ENCODE data around the gene LYRM7. TPM values are rescaled to one million over a fixed set of nuclear protein-coding genes. Genes with fewer than 3 reads are reported as not detected.
A peak's percentile ranks its signal among the peaks of the same experiment; 100 is the strongest.

The LYRM7 gene
- total and polyA plus RNA-seq, 5 donors: 14.5 to 26.5 (median 20.8) TPM

DNA sequence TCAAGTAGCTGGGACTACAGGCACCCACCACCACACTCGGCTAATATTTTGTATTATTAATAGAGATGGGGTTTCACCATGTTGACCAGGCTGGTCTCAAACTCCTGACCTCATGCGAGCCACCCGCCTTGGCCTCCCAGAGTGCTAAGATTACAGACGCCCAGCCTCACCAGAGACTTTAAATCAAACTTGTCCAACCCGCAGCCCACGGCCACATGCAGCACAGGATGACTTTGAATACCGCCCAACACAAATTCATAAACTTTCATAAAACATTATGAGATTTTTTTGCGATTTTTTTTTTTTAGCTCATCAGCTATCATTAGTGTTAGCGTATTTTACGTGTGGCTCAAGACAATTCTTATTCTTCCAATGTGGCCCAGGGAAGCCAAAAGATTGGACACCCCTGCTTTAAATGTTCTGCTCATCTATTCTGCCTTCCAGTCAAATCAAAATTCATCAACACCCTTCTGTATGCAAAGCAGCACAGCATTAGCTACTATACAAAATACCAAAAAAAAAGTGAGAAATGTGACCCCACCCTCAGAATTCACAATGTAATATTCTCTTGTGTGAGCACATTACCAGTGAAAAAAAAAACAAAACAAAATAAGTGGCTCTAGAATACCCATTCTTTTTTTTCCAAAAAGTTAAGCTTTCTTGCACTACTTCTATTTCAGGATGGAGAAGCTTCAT, 50.4 kb downstream of the LYRM7 start:
- peak in 1 of 3 donors; percentile 30 for DNase-seq
- 94% methylated on average over 10 of the region's 10 CpGs for WGBS
- Histone ChIP-seq H3K27me3 (ENCODE audit: control insufficient read depth, insufficient read depth) (no peaks in the 10 kb centered on the region), H3K27ac (ENCODE audit: low read length) (no peak overlapping the region), H3K4me3 (ENCODE audit: low read length) (no peak overlapping the region), H3K9me3 (ENCODE audit: control insufficient read depth, low read length) (no peaks in the 10 kb centered on the region), H3K4me1 (ENCODE audit: control insufficient read depth, insufficient read depth, low read length) (peaks cover 3% of the 10 kb centered on the region)
- ATAC-seq: no peak
- intact Hi-C loops (cut with DNase I): no loop called here

DNA sequence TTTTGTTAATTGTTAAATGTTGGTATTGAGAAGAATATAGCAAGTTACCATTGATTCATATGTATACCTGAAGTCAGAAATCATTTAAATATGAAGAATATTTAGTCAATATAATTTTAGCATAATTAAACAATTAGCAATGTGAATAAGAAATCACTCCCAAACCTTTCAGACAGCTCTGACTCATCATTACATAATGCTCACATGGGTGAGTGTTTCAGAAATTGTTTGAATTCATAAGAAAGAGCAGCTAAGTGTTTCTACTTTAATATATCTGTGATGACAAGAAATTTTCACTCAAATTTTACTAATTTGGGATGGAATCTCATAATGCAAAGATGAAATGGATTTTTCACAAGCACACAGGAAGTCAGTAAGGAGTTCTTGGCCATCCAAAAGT, 51.1 kb downstream of the LYRM7 start:
- intact Hi-C loops (cut with DNase I): no loop called here
- no peak for ATAC-seq
- Histone ChIP-seq H3K27ac (ENCODE audit: low read length) (no peak overlapping the region), H3K27me3 (ENCODE audit: control insufficient read depth, insufficient read depth) (no peaks in the 10 kb centered on the region), H3K4me1 (ENCODE audit: control insufficient read depth, insufficient read depth, low read length) (peaks cover 3% of the 10 kb centered on the region), H3K4me3 (ENCODE audit: low read length) (no peak overlapping the region), H3K9me3 (ENCODE audit: control insufficient read depth, low read length) (no peaks in the 10 kb centered on the region)
- no peak for DNase-seq

DNA sequence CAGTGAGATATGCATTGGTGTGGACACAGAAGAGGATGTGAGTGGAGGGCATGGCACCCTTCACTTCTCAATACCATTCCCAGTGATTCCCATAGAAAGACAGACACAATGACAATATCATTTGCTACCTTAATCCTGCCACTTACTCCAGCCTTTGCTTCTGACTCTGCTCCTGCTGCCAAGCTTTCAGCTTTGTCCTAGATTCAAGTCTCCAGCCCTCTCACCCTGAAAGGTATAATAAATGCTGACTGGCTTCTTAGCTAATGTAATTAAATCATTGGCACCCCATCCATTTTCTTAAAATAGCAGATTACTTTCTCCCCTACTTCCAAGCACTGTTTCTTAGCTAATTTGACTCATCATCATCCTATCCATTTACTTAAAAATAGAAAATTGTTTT, 52.0 kb downstream of the LYRM7 start:
- DNase-seq: no peak
- ATAC-seq: no peak
- Histone ChIP-seq H3K4me1 (ENCODE audit: control insufficient read depth, insufficient read depth, low read length) (peaks cover 3% of the 10 kb centered on the region), H3K27ac (ENCODE audit: low read length) (no peak overlapping the region), H3K27me3 (ENCODE audit: control insufficient read depth, insufficient read depth) (no peaks in the 10 kb centered on the region), H3K4me3 (ENCODE audit: low read length) (no peak overlapping the region), H3K9me3 (ENCODE audit: control insufficient read depth, low read length) (no peaks in the 10 kb centered on the region)
- intact Hi-C loops (cut with DNase I): no loop called here

DNA sequence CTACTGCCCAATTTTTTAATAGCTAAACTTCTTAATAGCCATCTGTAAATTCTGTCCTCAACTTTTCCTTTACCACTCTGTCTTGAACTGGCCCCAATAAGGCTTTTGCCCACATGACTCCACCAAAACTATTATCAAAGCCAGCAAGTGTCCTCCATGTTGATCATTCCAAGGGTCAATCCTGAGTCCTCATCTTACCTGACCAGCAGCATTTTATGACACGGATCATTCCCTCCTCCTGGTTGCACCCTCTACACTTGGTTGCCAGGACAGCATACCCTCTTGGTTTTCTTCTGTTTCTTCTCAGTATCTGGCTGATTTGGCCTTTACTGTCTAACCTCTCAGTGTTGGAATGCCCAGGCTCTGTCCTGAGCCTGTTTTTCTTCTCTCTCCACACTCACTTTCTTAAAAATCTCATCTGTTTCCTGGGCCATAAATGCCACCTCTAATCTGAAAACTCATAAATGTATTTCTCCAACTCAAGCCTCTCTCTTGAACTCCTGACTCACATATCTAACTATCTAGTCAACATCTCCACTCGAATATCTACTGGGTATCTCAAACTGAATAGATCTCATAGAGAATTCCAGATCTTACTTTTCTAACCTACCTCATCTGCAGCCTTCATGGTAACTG, 53.1 kb downstream of the LYRM7 start:
- H3K27ac ChIP-seq (ENCODE audit: low read length): no peak overlapping the region

DNA sequence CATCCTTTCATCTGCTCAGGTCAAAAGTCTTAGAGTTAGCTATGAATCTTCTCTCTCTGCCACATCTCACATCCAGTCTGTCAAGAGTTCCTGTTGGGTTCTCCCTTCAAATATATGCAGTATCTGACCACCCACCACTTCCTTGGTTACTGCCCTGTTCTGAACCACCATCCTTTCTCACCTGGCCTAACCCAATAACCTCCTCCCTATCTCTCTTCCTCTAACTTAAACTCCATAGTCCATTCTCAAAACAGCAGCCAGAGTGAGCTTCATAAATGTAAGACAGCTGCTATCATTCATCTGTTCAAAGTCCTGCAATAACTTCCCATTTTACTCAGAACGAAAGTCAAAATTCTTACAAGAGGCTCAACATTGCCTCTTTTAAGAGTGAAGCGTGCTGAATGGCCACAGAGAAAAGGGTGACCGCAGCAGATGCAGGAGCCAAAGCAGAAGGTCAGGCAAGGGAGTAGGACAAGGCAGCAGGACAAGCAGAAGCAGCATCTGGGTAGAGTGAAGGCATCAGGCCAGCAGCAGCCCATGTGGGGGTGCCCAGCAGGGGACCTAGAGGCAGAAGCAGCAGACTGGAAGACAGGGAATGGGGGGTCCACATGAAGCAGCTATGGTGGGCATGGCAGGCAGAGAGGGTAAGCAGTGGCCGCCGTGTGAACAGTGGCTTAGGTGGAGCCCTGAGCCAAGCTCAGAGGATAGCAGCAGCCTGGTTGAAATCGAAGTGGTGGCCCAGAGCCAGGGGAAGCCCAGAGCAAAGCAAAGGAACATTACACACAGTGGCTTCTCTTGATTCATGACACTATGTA, 53.9 kb downstream of the LYRM7 start:
- ATAC-seq (peak; percentile 49 to 72), DNase-seq (peak in 2 of 3 donors; percentile 16 to 58)
- peaks cover 3% of the 10 kb centered on the region for H3K4me1 ChIP-seq (ENCODE audit: control insufficient read depth, insufficient read depth, low read length)
- H3K27me3 ChIP-seq (ENCODE audit: control insufficient read depth, insufficient read depth): no peaks in the 10 kb centered on the region
- WGBS: 73% methylated on average over 6 of the region's 6 CpGs
- no peaks in the 10 kb centered on the region for H3K9me3 ChIP-seq (ENCODE audit: control insufficient read depth, low read length)
- H3K27ac ChIP-seq (ENCODE audit: low read length): no peak overlapping the region
- intact Hi-C loops (cut with DNase I): no loop called here
- H3K4me3 ChIP-seq (ENCODE audit: low read length): no peak overlapping the region

More for the DNA sequence above, 53.1 kb downstream of the LYRM7 start:
- H3K4me1 ChIP-seq (ENCODE audit: control insufficient read depth, insufficient read depth, low read length): peaks cover 3% of the 10 kb centered on the region
- ATAC-seq: no peak
- intact Hi-C loops (cut with DNase I): no loop called here
- no peaks in the 10 kb centered on the region for H3K9me3 ChIP-seq (ENCODE audit: control insufficient read depth, low read length)
- DNase-seq: no peak
- WGBS: 85% methylated on average over 2 of the region's 2 CpGs
- H3K27me3 ChIP-seq (ENCODE audit: control insufficient read depth, insufficient read depth): no peaks in the 10 kb centered on the region
- no peak overlapping the region for H3K4me3 ChIP-seq (ENCODE audit: low read length)

DNA sequence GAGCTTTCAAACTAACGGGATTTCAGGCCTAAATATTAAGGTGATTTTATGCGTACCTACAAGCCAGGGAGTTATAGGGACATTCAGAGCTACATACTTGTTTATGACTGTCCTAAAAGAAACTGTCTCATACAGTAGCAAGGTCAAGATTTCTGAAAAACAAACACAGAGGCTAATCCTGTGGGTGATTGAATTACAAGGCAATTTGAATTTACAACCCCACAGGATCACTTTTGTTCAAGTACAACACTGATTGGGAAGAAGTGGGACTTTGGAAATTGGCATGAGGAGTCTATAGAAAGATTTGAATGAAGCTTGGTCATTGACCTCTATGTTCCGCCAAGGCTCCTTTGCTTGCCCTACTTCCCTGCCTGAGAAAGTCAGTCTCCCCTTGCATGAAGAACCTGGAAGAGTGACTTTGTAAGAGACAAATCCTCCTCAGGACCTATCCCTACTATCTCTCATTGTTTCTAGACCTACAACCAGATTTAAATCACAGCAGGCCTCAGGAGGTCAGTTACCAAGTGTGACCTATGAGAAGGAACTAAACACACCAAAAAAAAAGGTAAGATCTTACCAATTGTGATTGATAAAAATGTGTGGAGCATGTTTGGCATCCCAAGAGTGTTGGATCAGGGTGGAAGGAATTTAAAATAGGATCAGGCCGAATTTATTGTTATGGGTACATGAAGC, 54.7 kb downstream of the LYRM7 start:
- no peak for ATAC-seq

DNA sequence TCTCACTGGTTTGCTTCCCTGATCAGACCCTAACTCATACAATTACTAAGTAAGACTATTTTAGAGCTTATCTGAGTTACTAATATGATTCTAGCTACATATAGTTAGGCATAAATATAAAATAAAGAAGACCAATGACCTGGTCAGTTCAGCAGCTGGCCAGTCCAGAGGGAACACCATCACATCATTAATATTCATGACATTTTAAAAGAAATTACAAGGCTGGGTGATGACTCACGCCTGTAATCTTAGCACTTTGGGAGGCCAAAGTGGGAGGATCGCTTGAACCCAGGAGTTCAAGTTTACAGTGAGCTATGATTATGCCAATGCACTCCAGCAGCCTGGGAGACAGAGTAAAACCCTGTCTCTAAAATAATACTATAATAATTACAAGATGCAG, 56.2 kb downstream of the LYRM7 start:
- intact Hi-C loops (cut with DNase I): no loop called here
- WGBS: 90% methylated on average over 2 of the region's 2 CpGs
- no peak for DNase-seq
- Histone ChIP-seq H3K4me1 (ENCODE audit: control insufficient read depth, insufficient read depth, low read length) (peaks cover 3% of the 10 kb centered on the region), H3K27ac (ENCODE audit: low read length) (no peak overlapping the region), H3K9me3 (ENCODE audit: control insufficient read depth, low read length) (no peaks in the 10 kb centered on the region), H3K4me3 (ENCODE audit: low read length) (no peak overlapping the region), H3K27me3 (ENCODE audit: control insufficient read depth, insufficient read depth) (no peaks in the 10 kb centered on the region)
- ATAC-seq: no peak

More for the DNA sequence above, 54.7 kb downstream of the LYRM7 start:
- Histone ChIP-seq H3K4me3 (ENCODE audit: low read length) (no peak overlapping the region), H3K4me1 (ENCODE audit: control insufficient read depth, insufficient read depth, low read length) (peaks cover 3% of the 10 kb centered on the region), H3K9me3 (ENCODE audit: control insufficient read depth, low read length) (no peaks in the 10 kb centered on the region), H3K27ac (ENCODE audit: low read length) (no peak overlapping the region), H3K27me3 (ENCODE audit: control insufficient read depth, insufficient read depth) (no peaks in the 10 kb centered on the region)
- DNase-seq: no peak
- intact Hi-C loops (cut with DNase I): no loop called here
- WGBS: 94% methylated on average over 4 of the region's 4 CpGs

DNA sequence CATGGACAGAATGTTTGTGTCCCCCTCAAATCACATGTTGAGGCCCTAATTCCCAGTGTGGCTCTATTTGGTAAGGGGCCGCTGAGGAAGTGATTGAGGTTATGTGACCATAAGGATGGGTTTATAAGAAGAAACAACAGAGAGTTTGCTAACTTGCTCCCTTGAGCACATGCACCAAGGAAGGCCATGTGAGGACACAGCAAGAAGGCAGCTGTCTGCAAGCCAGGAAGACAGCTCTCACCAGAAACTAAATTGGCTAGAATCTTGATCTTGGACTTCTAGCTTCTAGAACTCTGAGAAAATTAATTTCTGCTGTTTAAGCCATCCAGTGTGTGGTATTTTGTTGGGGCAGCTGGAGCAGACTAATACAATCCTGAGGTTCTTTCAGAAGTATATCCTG, 57.9 kb downstream of the LYRM7 start:
- Histone ChIP-seq H3K27me3 (ENCODE audit: control insufficient read depth, insufficient read depth) (no peaks in the 10 kb centered on the region), H3K4me3 (ENCODE audit: low read length) (no peak overlapping the region), H3K27ac (ENCODE audit: low read length) (no peak overlapping the region), H3K9me3 (ENCODE audit: control insufficient read depth, low read length) (no peaks in the 10 kb centered on the region), H3K4me1 (ENCODE audit: control insufficient read depth, insufficient read depth, low read length) (peaks cover 2% of the 10 kb centered on the region)
- 75% methylated on average over 1 of the region's 1 CpG for WGBS
- peak in 1 of 2 donors; percentile 31 for ATAC-seq
- DNase-seq: no peak
- intact Hi-C loops (cut with DNase I): no loop called here

- DNase-seq (no peak), ATAC-seq (no peak)
- H3K9me3 ChIP-seq (ENCODE audit: control insufficient read depth, low read length): no peaks in the 10 kb centered on the region
- intact Hi-C loops (cut with DNase I): no loop called here
- no peaks in the 10 kb centered on the region for H3K27me3 ChIP-seq (ENCODE audit: control insufficient read depth, insufficient read depth)
- H3K4me1 ChIP-seq (ENCODE audit: control insufficient read depth, insufficient read depth, low read length): no peaks in the 10 kb centered on the region
- no peak overlapping the region for H3K27ac ChIP-seq (ENCODE audit: low read length)
- H3K4me3 ChIP-seq (ENCODE audit: low read length): no peak overlapping the region
- 94% methylated on average over 4 of the region's 4 CpGs for WGBS
Measured at GRCh38 chr5:131229623-131230022, 58.9 kb downstream of the LYRM7 start.

DNA sequence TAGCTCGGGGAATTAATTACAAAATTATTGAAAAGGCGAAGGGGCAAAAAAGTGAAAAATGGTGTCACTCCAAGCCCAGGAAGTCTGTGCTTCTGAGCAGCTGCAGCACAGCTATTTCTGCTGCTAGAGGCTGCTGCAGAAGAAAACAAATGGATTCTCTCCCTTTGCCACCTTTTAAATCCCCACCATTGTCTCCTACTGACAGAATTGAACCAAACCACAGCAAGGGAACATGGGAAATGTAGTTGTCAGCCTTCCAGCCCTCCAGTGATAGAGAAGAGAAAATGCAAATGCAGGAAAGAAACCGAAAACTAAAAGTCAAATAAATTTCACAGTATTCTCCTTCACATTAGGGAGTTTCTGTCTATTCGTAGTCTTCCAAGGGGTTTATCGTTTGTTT, 59.7 kb downstream of the LYRM7 start:
- ATAC-seq: no peak
- Histone ChIP-seq H3K27me3 (ENCODE audit: control insufficient read depth, insufficient read depth) (no peaks in the 10 kb centered on the region), H3K4me1 (ENCODE audit: control insufficient read depth, insufficient read depth, low read length) (no peaks in the 10 kb centered on the region), H3K27ac (ENCODE audit: low read length) (no peak overlapping the region), H3K4me3 (ENCODE audit: low read length) (no peak overlapping the region), H3K9me3 (ENCODE audit: control insufficient read depth, low read length) (no peaks in the 10 kb centered on the region)
- intact Hi-C loops (cut with DNase I): no loop called here
- DNase-seq: no peak
- WGBS: 84% methylated on average over 5 of the region's 5 CpGs

DNA sequence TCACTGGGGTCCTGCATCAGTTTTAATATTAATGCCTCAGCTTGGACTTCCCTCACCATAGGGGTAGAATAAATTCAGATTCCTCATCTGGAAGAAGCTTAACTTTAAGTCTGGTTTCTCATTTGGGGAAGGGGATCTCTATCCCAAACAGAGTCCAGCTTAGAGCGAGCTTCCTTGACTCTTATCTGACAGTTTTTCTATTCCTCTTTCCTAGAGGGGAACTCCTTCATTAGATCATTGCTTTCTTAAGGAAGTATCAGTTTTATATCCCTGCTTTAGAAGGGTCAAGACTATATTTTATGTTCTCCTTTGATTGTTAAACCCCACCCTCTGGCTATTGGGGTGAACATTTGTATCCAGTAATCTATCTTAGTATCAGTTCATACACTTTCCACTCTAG, 68.9 kb downstream of the LYRM7 start:
- H3K27ac ChIP-seq (ENCODE audit: low read length): no peak overlapping the region
- intact Hi-C loops (cut with DNase I): no loop called here
- WGBS: 64% methylated on average over 1 of the region's 1 CpG
- no peaks in the 10 kb centered on the region for H3K27me3 ChIP-seq (ENCODE audit: control insufficient read depth, insufficient read depth)
- no peaks in the 10 kb centered on the region for H3K4me1 ChIP-seq (ENCODE audit: control insufficient read depth, insufficient read depth, low read length)
- no peaks in the 10 kb centered on the region for H3K9me3 ChIP-seq (ENCODE audit: control insufficient read depth, low read length)
- H3K4me3 ChIP-seq (ENCODE audit: low read length): no peak overlapping the region
- no peak for ATAC-seq
- DNase-seq: no peak
